ENCODE results near the gene DPCD. TPM values are rescaled to one million over a fixed set of nuclear protein-coding genes. Genes with fewer than 3 reads are reported as not detected.

The DPCD gene
- total and polyA plus RNA-seq, 10 of the 15 experiments (the other 5 are each of a cell fraction or from before 2014, with no cell fraction given): 9.7 to 50.9 (median 26.3) TPM

DNA sequence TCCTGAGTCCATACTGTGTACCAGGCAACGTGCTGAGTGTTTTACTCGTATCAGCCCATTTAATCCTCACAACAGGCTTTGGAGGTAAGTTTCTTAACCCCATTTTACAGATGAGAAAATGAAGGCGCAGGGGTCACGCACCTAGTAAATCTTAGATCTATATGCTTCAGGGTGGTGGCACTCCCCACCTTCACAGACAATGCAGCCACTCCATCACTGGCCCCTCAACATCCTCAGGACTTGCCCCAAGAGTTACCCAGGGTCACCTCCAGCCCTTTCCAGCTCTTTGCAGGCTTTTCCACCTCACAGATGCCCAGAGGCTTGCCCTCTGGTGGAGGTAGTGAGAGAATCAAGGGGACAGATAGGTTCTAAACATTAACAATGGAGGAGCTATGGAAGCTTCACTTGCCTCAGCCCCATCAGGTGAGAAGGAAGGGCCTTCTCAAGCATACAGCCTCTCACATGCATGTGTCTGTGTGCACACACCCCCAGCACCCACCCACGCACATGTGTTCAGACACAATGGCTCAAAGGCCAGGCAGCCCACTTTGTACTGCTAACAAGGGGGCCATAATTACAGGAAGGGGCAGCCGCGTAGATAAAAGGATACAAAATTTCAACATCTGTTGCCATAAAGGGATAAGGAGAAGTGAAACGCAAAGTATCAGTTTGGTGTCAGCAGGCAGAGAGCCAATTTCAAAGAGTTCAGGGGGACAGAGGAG, 29.1 kb downstream of the DPCD start (continued):
- TF ChIP-seq, protein P1, sequence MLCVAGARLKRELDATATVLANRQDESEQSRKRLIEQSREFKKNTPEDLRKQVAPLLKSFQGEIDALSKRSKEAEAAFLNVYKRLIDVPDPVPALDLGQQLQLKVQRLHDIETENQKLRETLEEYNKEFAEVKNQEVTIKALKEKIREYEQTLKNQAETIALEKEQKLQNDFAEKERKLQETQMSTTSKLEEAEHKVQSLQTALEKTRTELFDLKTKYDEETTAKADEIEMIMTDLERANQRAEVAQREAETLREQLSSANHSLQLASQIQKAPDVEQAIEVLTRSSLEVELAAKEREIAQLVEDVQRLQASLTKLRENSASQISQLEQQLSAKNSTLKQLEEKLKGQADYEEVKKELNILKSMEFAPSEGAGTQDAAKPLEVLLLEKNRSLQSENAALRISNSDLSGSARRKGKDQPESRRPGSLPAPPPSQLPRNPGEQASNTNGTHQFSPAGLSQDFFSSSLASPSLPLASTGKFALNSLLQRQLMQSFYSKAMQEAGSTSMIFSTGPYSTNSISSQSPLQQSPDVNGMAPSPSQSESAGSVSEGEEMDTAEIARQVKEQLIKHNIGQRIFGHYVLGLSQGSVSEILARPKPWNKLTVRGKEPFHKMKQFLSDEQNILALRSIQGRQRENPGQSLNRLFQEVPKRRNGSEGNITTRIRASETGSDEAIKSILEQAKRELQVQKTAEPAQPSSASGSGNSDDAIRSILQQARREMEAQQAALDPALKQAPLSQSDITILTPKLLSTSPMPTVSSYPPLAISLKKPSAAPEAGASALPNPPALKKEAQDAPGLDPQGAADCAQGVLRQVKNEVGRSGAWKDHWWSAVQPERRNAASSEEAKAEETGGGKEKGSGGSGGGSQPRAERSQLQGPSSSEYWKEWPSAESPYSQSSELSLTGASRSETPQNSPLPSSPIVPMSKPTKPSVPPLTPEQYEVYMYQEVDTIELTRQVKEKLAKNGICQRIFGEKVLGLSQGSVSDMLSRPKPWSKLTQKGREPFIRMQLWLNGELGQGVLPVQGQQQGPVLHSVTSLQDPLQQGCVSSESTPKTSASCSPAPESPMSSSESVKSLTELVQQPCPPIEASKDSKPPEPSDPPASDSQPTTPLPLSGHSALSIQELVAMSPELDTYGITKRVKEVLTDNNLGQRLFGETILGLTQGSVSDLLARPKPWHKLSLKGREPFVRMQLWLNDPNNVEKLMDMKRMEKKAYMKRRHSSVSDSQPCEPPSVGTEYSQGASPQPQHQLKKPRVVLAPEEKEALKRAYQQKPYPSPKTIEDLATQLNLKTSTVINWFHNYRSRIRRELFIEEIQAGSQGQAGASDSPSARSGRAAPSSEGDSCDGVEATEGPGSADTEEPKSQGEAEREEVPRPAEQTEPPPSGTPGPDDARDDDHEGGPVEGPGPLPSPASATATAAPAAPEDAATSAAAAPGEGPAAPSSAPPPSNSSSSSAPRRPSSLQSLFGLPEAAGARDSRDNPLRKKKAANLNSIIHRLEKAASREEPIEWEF (IDR thresholded peaks at IDR 0.05; ENCODE audit: insufficient replicate concordance, low read depth, low read length): no peak
- TF ChIP-seq KLF5 (IDR thresholded peaks at IDR 0.05; ENCODE audit: partially characterized antibody) (no peak), NFIC (IDR thresholded peaks at IDR 0.05; ENCODE audit: low read depth, low read length) (no peak), HDAC6 (IDR thresholded peaks at IDR 0.05; ENCODE audit: unreplicated experiment) (no peak), SRF (IDR thresholded peaks at IDR 0.05; ENCODE audit: low read depth in 2 of 2, low read length in 2 of 2) (peak in 1 of 2 experiments; percentile 62; a peak in 1 of 4 replicates), EP300 (IDR thresholded peaks at IDR 0.05; ENCODE audit: borderline replicate concordance in 1 of 2, control insufficient read depth in 1 of 2, low read depth in 2 of 2, low read length in 2 of 2) (peak; percentile 46 to 50; a peak in 2 of 4 replicates), CEBPB (IDR thresholded peaks at IDR 0.05; ENCODE audit: borderline replicate concordance in 1 of 2, low read depth in 2 of 2, low read length in 2 of 2) (no peak), SMARCA5 (IDR thresholded peaks at IDR 0.05) (peak; percentile 81), TCF3 (IDR thresholded peaks at IDR 0.05; ENCODE audit: borderline replicate concordance, insufficient read depth, low read depth, low read length) (no peak)
- TF ChIP-seq, protein P2, sequence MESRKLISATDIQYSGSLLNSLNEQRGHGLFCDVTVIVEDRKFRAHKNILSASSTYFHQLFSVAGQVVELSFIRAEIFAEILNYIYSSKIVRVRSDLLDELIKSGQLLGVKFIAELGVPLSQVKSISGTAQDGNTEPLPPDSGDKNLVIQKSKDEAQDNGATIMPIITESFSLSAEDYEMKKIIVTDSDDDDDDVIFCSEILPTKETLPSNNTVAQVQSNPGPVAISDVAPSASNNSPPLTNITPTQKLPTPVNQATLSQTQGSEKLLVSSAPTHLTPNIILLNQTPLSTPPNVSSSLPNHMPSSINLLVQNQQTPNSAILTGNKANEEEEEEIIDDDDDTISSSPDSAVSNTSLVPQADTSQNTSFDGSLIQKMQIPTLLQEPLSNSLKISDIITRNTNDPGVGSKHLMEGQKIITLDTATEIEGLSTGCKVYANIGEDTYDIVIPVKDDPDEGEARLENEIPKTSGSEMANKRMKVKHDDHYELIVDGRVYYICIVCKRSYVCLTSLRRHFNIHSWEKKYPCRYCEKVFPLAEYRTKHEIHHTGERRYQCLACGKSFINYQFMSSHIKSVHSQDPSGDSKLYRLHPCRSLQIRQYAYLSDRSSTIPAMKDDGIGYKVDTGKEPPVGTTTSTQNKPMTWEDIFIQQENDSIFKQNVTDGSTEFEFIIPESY (IDR thresholded peaks at IDR 0.05): no peak
- TF ChIP-seq, protein P3, sequence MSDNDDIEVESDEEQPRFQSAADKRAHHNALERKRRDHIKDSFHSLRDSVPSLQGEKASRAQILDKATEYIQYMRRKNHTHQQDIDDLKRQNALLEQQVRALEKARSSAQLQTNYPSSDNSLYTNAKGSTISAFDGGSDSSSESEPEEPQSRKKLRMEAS (IDR thresholded peaks at IDR 0.05; ENCODE audit: low read depth, low read length): peak; percentile 76; the same call in 1 of the 2 replicates
- TF ChIP-seq, protein P4, sequence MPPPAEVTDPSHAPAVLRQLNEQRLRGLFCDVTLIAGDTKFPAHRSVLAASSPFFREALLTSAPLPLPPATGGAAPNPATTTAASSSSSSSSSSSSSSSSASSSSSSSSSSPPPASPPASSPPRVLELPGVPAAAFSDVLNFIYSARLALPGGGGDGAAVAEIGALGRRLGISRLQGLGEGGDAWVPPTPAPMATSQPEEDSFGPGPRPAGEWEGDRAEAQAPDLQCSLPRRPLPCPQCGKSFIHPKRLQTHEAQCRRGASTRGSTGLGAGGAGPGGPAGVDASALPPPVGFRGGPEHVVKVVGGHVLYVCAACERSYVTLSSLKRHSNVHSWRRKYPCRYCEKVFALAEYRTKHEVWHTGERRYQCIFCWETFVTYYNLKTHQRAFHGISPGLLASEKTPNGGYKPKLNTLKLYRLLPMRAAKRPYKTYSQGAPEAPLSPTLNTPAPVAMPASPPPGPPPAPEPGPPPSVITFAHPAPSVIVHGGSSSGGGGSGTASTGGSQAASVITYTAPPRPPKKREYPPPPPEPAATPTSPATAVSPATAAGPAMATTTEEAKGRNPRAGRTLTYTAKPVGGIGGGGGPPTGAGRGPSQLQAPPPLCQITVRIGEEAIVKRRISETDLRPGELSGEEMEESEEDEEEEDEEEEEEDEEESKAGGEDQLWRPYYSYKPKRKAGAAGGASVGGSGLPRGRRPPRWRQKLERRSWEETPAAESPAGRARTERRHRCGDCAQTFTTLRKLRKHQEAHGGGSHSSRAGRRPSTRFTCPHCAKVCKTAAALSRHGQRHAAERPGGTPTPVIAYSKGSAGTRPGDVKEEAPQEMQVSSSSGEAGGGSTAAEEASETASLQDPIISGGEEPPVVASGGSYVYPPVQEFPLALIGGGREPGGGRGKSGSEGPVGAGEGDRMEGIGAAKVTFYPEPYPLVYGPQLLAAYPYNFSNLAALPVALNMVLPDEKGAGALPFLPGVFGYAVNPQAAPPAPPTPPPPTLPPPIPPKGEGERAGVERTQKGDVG (CRISPR knock-in tag; IDR thresholded peaks at IDR 0.05): no peak
- TF ChIP-seq, protein P5, sequence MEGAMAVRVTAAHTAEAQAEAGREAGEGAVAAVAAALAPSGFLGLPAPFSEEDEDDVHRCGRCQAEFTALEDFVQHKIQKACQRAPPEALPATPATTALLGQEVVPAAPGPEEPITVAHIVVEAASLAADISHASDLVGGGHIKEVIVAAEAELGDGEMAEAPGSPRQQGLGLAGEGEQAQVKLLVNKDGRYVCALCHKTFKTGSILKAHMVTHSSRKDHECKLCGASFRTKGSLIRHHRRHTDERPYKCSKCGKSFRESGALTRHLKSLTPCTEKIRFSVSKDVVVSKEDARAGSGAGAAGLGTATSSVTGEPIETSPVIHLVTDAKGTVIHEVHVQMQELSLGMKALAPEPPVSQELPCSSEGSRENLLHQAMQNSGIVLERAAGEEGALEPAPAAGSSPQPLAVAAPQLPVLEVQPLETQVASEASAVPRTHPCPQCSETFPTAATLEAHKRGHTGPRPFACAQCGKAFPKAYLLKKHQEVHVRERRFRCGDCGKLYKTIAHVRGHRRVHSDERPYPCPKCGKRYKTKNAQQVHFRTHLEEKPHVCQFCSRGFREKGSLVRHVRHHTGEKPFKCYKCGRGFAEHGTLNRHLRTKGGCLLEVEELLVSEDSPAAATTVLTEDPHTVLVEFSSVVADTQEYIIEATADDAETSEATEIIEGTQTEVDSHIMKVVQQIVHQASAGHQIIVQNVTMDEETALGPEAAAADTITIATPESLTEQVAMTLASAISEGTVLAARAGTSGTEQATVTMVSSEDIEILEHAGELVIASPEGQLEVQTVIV (IDR thresholded peaks at IDR 0.05; ENCODE audit: borderline replicate concordance, partially characterized antibody): no peak

All from GM12878 (cell line).